OCI-LY1 (cell line): ENCODE data around the gene DRAM1.

Experiments
- H2AFZ ChIP-seq: fragments of 200-600 bp; sonication (generic), shearing (Covaris generic); 2 replicates; pipeline ENCODE4 v1.6.0; 2014; ENCODE audit warnings: antibody characterized with exemption, mild to moderate bottlenecking, low read length
- H3F3A ChIP-seq: fragments of 200-600 bp; sonication (generic), shearing (Covaris generic); 2 replicates; pipeline ENCODE4 v1.6.0; 2014; ENCODE audit warnings: mild to moderate bottlenecking, antibody characterized with exemption, low read length, moderate library complexity; ENCODE audit not compliant: insufficient read depth
- H3K27ac ChIP-seq: fragments of 200-600 bp; sonication (generic); 2 replicates; pipeline ENCODE4 v1.5.1; 2014; ENCODE audit warnings: low read length, mixed run types, mild to moderate bottlenecking, low read depth; ENCODE audit not compliant: poor library complexity, severe bottlenecking
- H3K27me3 ChIP-seq: fragments of 200-600 bp; sonication (generic); 2 replicates; pipeline ENCODE4 v1.6.0; 2014; ENCODE audit warnings: antibody characterized with exemption, mild to moderate bottlenecking, low read length, moderate library complexity; ENCODE audit not compliant: insufficient read depth
- H3K36me3 ChIP-seq: fragments of 200-600 bp; sonication (generic); 2 replicates; pipeline ENCODE4 v1.6.1; 2014; ENCODE audit warnings: mild to moderate bottlenecking, antibody characterized with exemption, low read length, moderate library complexity, mixed read lengths; ENCODE audit not compliant: insufficient read depth
- H3K4me1 ChIP-seq: fragments of 200-600 bp; sonication (generic); 2 replicates; pipeline ENCODE4 v1.5.1; 2014; ENCODE audit warnings: mild to moderate bottlenecking, low read length, moderate library complexity; ENCODE audit not compliant: insufficient read depth, severe bottlenecking
- H3K4me2 ChIP-seq: fragments of 200-600 bp; sonication (generic), shearing (Covaris generic); 2 replicates; pipeline ENCODE4 v1.6.1; 2014; ENCODE audit warnings: low read length
- H3K4me3 ChIP-seq: fragments of 200-600 bp; sonication (generic); 2 replicates; pipeline ENCODE4 v1.5.1; 2014; ENCODE audit warnings: low read length, low read depth, mild to moderate bottlenecking, mixed read lengths; ENCODE audit not compliant: poor library complexity, severe bottlenecking
- H3K79me2 ChIP-seq: fragments of 200-600 bp; shearing (Covaris generic); 2 replicates; pipeline ENCODE4 v1.6.1; 2016; ENCODE audit warnings: mixed run types, low read length, mixed read lengths; ENCODE audit not compliant: insufficient read depth
- H3K9ac ChIP-seq: fragments of 200-600 bp; sonication (generic), shearing (Covaris generic); 2 replicates; pipeline ENCODE4 v1.6.1; 2014; ENCODE audit warnings: mild to moderate bottlenecking, low read length, mixed read lengths
- H3K9me2 ChIP-seq: fragments of 200-600 bp; sonication (generic), shearing (Covaris generic); 2 replicates; pipeline ENCODE4 v1.6.1; 2014; ENCODE audit warnings: low read depth, mild to moderate bottlenecking, low read length, mixed read lengths
- H3K9me3 ChIP-seq: fragments of 200-600 bp; shearing (Covaris generic); 2 replicates; pipeline ENCODE4 v1.6.1; 2014; ENCODE audit warnings: low read length, mixed read lengths
- H4K20me1 ChIP-seq: fragments of 200-600 bp; sonication (generic), shearing (Covaris generic); 2 replicates; pipeline ENCODE4 v1.6.0; 2016; ENCODE audit warnings: mild to moderate bottlenecking, low read length; ENCODE audit not compliant: insufficient read depth
- EZH2 ChIP-seq: fragments of 200-600 bp; sonication (generic), shearing (Covaris generic); IDR thresholded peaks from 2 replicates; pipeline ENCODE4 v1.8.0; 2017; ENCODE audit warnings: borderline replicate concordance, mixed run types, mild to moderate bottlenecking, antibody characterized with exemption, low read length, moderate library complexity, mixed read lengths
- TF ChIP-seq, protein P1 (sequence below): fragments of 200-600 bp; sonication (generic), shearing (Covaris generic); IDR thresholded peaks from 2 replicates; pipeline ENCODE4 v1.5.1; 2017; ENCODE audit warnings: mild to moderate bottlenecking, antibody characterized with exemption, low read length, moderate library complexity, mixed read lengths

The DRAM1 gene

GRCh38 chr12:101906226-101906625 lies 28.8 kb downstream of the DRAM1 start:
- no peaks in the 10 kb centered on the region for H4K20me1 ChIP-seq
- no peak overlapping the region for H3K4me2 ChIP-seq
- H2AFZ ChIP-seq: no peak overlapping the region
- H3K4me1 ChIP-seq: peaks cover 6% of the 10 kb centered on the region
- no peak for TF ChIP-seq EZH2
- TF ChIP-seq, protein P1, sequence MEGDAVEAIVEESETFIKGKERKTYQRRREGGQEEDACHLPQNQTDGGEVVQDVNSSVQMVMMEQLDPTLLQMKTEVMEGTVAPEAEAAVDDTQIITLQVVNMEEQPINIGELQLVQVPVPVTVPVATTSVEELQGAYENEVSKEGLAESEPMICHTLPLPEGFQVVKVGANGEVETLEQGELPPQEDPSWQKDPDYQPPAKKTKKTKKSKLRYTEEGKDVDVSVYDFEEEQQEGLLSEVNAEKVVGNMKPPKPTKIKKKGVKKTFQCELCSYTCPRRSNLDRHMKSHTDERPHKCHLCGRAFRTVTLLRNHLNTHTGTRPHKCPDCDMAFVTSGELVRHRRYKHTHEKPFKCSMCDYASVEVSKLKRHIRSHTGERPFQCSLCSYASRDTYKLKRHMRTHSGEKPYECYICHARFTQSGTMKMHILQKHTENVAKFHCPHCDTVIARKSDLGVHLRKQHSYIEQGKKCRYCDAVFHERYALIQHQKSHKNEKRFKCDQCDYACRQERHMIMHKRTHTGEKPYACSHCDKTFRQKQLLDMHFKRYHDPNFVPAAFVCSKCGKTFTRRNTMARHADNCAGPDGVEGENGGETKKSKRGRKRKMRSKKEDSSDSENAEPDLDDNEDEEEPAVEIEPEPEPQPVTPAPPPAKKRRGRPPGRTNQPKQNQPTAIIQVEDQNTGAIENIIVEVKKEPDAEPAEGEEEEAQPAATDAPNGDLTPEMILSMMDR: no peak
- H3K9me2 ChIP-seq: no peaks in the 10 kb centered on the region
- 0 out of 2 replicates have a peak, but pooled peaks cover 4% of the 10 kb centered on the region for H3K27me3 ChIP-seq
- no peak overlapping the region for H3K4me3 ChIP-seq
- H3K27ac ChIP-seq: no peak overlapping the region
- no peaks in the 10 kb centered on the region for H3F3A ChIP-seq
- H3K9me3 ChIP-seq: no peaks in the 10 kb centered on the region
- no peaks in the 10 kb centered on the region for H3K36me3 ChIP-seq
- H3K9ac ChIP-seq: no peak overlapping the region
- H3K79me2 ChIP-seq: no peaks in the 10 kb centered on the region

- Histone ChIP-seq H3F3A (no peaks in the 10 kb centered on the region), H3K4me2 (no peak overlapping the region), H3K27me3 (0 out of 2 replicates have a peak, but pooled peaks cover 4% of the 10 kb centered on the region), H3K9ac (no peak overlapping the region), H3K9me2 (no peaks in the 10 kb centered on the region), H3K4me3 (no peak overlapping the region), H2AFZ (no peak overlapping the region), H4K20me1 (no peaks in the 10 kb centered on the region), H3K4me1 (peaks cover 6% of the 10 kb centered on the region), H3K27ac (no peak overlapping the region), H3K79me2 (no peaks in the 10 kb centered on the region), H3K9me3 (no peaks in the 10 kb centered on the region), H3K36me3 (no peaks in the 10 kb centered on the region)
- TF ChIP-seq EZH2: no peak
- TF ChIP-seq, protein P1: no peak
These were observed 31.0 kb downstream of the DRAM1 start for GRCh38 chr12:101908395-101908794.

DNA sequence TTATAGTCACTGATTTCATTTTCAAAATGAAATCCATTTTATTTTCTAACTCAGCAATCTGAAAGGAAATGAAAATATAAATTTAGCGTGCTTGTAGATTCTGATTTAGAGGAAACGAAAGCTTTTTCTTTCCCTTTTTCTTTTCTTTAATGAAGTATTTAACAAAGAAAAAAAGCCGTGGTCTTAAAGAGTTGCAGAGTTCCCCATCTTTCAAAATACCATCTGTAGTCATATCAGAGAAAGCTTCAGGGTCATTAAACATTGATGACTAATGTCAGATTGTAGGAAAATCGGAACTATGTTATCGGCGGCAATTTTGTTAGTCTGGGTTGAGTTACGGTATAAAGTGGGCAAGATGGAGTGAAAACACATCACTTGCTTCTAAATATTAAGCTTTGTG lies 32.3 kb downstream of the DRAM1 start:
- no peak overlapping the region for H3K9ac ChIP-seq
- H3K4me2 ChIP-seq: peak overlapping the region; percentile 30
- peaks cover 6% of the 10 kb centered on the region for H3K4me1 ChIP-seq
- H3F3A ChIP-seq: no peaks in the 10 kb centered on the region
- TF ChIP-seq, protein P1: no peak
- no peak for TF ChIP-seq EZH2
- H3K79me2 ChIP-seq: no peaks in the 10 kb centered on the region
- H4K20me1 ChIP-seq: no peaks in the 10 kb centered on the region
- 0 out of 2 replicates have a peak, but pooled peaks cover 4% of the 10 kb centered on the region for H3K27me3 ChIP-seq
- H3K36me3 ChIP-seq: no peaks in the 10 kb centered on the region
- H3K4me3 ChIP-seq: no peak overlapping the region
- H3K9me2 ChIP-seq: no peaks in the 10 kb centered on the region
- H3K27ac ChIP-seq: no peak overlapping the region
- H2AFZ ChIP-seq: no peak overlapping the region
- no peaks in the 10 kb centered on the region for H3K9me3 ChIP-seq
